Calu3 (cell line): ENCODE measurements around the gene C1orf21. TPM values are rescaled to one million over a fixed set of nuclear protein-coding genes. Genes with fewer than 3 reads are reported as not detected.

ENCODE experiments used
- BruUV-seq: library from RNA; stranded (reverse); fragments of 400-500 nt; replicated peaks from 2 replicates; lab custom pipeline; 2021; lab: Mats Ljungman, UMichigan
- CTCF ChIA-PET: fragments of 300-600 bp; sonication (Branson Sonifier 250); formaldehyde crosslinking; loops from one replicate; lab custom pipeline; 2022; ENCODE audit warnings: antibody characterized with exemption; lab: Charles Lee
- DNase-seq: peaks from one replicate; pipeline ENCODE4 v3.0.0; 2022
- H3K27ac Mint-ChIP-seq: one replicate; pipeline ENCODE4 v1.8.0; 2022; ENCODE audit warnings: mixed read lengths; ENCODE audit not compliant: unreplicated experiment
- H3K27me3 Mint-ChIP-seq: one replicate; pipeline ENCODE4 v1.8.0; 2022; ENCODE audit warnings: mixed read lengths; ENCODE audit not compliant: unreplicated experiment
- H3K36me3 Mint-ChIP-seq: one replicate; pipeline ENCODE4 v1.8.0; 2022; ENCODE audit warnings: mild to moderate bottlenecking, moderate library complexity, mixed read lengths; ENCODE audit not compliant: insufficient read depth, unreplicated experiment
- H3K4me1 Mint-ChIP-seq: one replicate; pipeline ENCODE4 v1.8.0; 2022; ENCODE audit warnings: mild to moderate bottlenecking, low read depth, mixed read lengths; ENCODE audit not compliant: unreplicated experiment
- H3K4me3 Mint-ChIP-seq: one replicate; pipeline ENCODE4 v1.8.0; 2022; ENCODE audit warnings: mild to moderate bottlenecking, low read depth, moderate library complexity, mixed read lengths; ENCODE audit not compliant: unreplicated experiment
- H3K9me3 Mint-ChIP-seq: one replicate; pipeline ENCODE4 v1.8.0; 2022; ENCODE audit warnings: low read depth, mixed read lengths; ENCODE audit not compliant: unreplicated experiment
- intact Hi-C: fragments of 100-400 bp; cut with micrococcal nuclease; formaldehyde crosslinking; loops from one replicate; pipeline ENCODE4 v1.10.0; 2022; ENCODE audit not compliant: unreplicated experiment
- total RNA-seq: library from RNA; stranded (reverse); gene quantifications from 2 replicates; pipeline ENCODE4 v1.2.3, GENCODE V29; 2022
- TF ChIP-seq, protein P1 (sequence below): fragments of 200-600 bp; IDR thresholded peaks from one replicate; pipeline ENCODE4 v1.8.0; 2022; ENCODE audit warnings: antibody characterized with exemption; ENCODE audit not compliant: unreplicated experiment

C1orf21 gene
- total RNA-seq, 1 experiment from 2014 or later = 20.6 TPM

- H3K27me3 Mint-ChIP-seq = no peaks in the 10 kb centered on the region
- no peaks in the 10 kb centered on the region for H3K36me3 Mint-ChIP-seq
- no peak overlapping the region for H3K4me3 Mint-ChIP-seq
- H3K27ac Mint-ChIP-seq = no peak overlapping the region
- peaks cover 26% of the 10 kb centered on the region for H3K4me1 Mint-ChIP-seq
- peaks cover 24% of the 10 kb centered on the region for H3K9me3 Mint-ChIP-seq
- intact Hi-C loops = no loop called here
- CTCF ChIA-PET = interaction anchor here (0.8 kb wide), 1 partner anchor 11 kb away, joined by 4 read pairs; no protein-coding TSS in a partner anchor
- no TSS peak for BruUV-seq
- TF ChIP-seq, protein P1, sequence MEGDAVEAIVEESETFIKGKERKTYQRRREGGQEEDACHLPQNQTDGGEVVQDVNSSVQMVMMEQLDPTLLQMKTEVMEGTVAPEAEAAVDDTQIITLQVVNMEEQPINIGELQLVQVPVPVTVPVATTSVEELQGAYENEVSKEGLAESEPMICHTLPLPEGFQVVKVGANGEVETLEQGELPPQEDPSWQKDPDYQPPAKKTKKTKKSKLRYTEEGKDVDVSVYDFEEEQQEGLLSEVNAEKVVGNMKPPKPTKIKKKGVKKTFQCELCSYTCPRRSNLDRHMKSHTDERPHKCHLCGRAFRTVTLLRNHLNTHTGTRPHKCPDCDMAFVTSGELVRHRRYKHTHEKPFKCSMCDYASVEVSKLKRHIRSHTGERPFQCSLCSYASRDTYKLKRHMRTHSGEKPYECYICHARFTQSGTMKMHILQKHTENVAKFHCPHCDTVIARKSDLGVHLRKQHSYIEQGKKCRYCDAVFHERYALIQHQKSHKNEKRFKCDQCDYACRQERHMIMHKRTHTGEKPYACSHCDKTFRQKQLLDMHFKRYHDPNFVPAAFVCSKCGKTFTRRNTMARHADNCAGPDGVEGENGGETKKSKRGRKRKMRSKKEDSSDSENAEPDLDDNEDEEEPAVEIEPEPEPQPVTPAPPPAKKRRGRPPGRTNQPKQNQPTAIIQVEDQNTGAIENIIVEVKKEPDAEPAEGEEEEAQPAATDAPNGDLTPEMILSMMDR = no peak
- no peak for DNase-seq
These were observed 89.4 kb downstream of the C1orf21 start for GRCh38 chr1:184476187-184476586.

DNA sequence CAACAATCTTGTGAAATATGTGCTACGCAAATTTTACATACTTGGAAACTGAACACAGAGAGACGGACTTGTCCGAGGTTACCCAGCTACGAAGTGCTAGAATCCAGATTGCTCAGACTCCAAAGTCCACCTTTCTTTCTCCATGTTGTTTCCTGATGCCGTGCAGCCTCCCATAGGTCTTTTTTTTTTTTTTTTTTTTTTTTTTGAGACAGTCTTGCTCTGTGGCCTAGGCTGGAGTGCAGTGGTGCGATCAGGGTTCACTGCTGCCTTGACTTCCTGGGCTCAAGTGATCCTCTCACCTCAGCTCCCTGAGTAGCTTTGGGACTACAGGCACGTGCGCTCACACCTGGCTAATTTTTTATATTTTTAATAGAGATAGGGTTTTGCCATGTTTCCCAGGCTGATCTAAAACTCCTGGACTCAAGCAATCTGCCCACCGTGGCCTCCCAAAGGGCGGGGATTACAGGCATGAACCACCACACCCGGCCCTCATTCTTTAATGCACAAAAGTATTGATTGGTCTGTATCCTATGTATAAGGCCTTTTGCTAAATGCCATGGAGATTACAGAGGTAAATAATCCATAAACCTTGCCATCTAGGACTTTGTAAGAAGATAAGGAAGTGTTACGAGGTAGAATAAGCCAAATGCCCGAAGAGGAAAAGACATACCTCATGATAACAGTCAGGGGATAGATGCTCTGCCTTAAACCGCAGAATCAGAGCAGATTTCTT is 92.8 kb downstream of the C1orf21 start:
- DNase-seq = no peak
- peaks cover 16% of the 10 kb centered on the region for H3K9me3 Mint-ChIP-seq
- CTCF ChIA-PET = interaction anchor here (0.7 kb wide), 3 partner anchors 52 to 189 kb away, joined by 4 to 7 read pairs (median 6); no protein-coding TSS in a partner anchor
- no peaks in the 10 kb centered on the region for H3K27me3 Mint-ChIP-seq
- no peak overlapping the region for H3K27ac Mint-ChIP-seq
- peaks cover 55% of the 10 kb centered on the region for H3K4me1 Mint-ChIP-seq
- intact Hi-C loops = loop anchor here (5.0 to 10.0 kb wide), 3 partner anchors 72 to 405 kb away; no protein-coding TSS in a partner anchor
- H3K36me3 Mint-ChIP-seq = no peaks in the 10 kb centered on the region
- TF ChIP-seq, protein P1 = no peak
- no peak overlapping the region for H3K4me3 Mint-ChIP-seq
- no TSS peak for BruUV-seq

- BruUV-seq = no TSS peak
- no peaks in the 10 kb centered on the region for H3K36me3 Mint-ChIP-seq
- intact Hi-C loops = loop anchor here (5.0 to 10.0 kb wide), 3 partner anchors 73 to 406 kb away; no protein-coding TSS in a partner anchor
- H3K4me1 Mint-ChIP-seq = peaks cover 66% of the 10 kb centered on the region
- TF ChIP-seq, protein P1 = no peak
- CTCF ChIA-PET = interaction anchor here (0.7 to 1.3 kb wide), 2 partner anchors 11 to 99 kb away, joined by 3 read pairs; no protein-coding TSS in a partner anchor
- H3K27ac Mint-ChIP-seq = no peak overlapping the region
- no peaks in the 10 kb centered on the region for H3K27me3 Mint-ChIP-seq
- no peak for DNase-seq
- peaks cover 8% of the 10 kb centered on the region for H3K9me3 Mint-ChIP-seq
- no peak overlapping the region for H3K4me3 Mint-ChIP-seq
These were observed 93.9 kb downstream of the C1orf21 start for GRCh38 chr1:184480736-184481135.

- no peak overlapping the region for H3K27ac Mint-ChIP-seq
- CTCF ChIA-PET = interaction anchor here (0.5 to 0.6 kb wide), 2 partner anchors 97 to 100 kb away, joined by 3 read pairs; no protein-coding TSS in a partner anchor
- intact Hi-C loops = loop anchor here (2.0 to 10.0 kb wide), 4 partner anchors 75 to 407 kb away; partner anchors contain the start of gene C1orf21
- no peak overlapping the region for H3K4me3 Mint-ChIP-seq
- BruUV-seq = no TSS peak
- H3K9me3 Mint-ChIP-seq = no peaks in the 10 kb centered on the region
- TF ChIP-seq, protein P1 = no peak
- no peaks in the 10 kb centered on the region for H3K27me3 Mint-ChIP-seq
- no peaks in the 10 kb centered on the region for H3K36me3 Mint-ChIP-seq
- peaks cover 73% of the 10 kb centered on the region for H3K4me1 Mint-ChIP-seq
- no peak for DNase-seq
These were observed 95.3 kb downstream of the C1orf21 start for GRCh38 chr1:184482136-184482535.
